Ascending aorta (tissue), 2 donors: ENCODE results near the gene MAP1LC3B2. TPM values are rescaled to one million over a fixed set of nuclear protein-coding genes. Genes with fewer than 3 reads are reported as not detected.

Experiments used
- DNase-seq, 2 donors: peaks; one replicate each; pipeline ENCODE4 v3.0.0-alpha.2; 2019; ENCODE audit warnings: low spot score in 2 of 2
- H3K27ac ChIP-seq, 2 donors: fragments of 200-600 bp; sonication (generic); one replicate each; pipeline ENCODE4 v1.5.1; 2016 to 2017; ENCODE audit warnings: mild to moderate bottlenecking in 1 of 2
- H3K27me3 ChIP-seq: fragments of 200-600 bp; sonication (generic); one replicate; pipeline ENCODE4 v1.5.1; 2017
- H3K36me3 ChIP-seq, 2 donors: fragments of 200-600 bp; sonication (generic); one replicate each; pipeline ENCODE4 v1.5.1; 2016
- H3K4me1 ChIP-seq, 2 donors: fragments of 200-600 bp; sonication (generic); one replicate each; pipeline ENCODE4 v1.5.1; 2016 to 2017; ENCODE audit warnings: mild to moderate bottlenecking in 1 of 2
- H3K4me3 ChIP-seq, 2 donors: fragments of 200-600 bp; sonication (generic); one replicate each; pipeline ENCODE4 v1.5.1; 2016 to 2017; ENCODE audit warnings: mild to moderate bottlenecking in 1 of 2
- H3K9me3 ChIP-seq, 2 donors: fragments of 200-600 bp; sonication (generic); one replicate each; pipeline ENCODE4 v1.5.1; 2016
- CTCF ChIP-seq, 3 experiments: fragments of 200-600 bp in 2 of 3; fragments of 450-650 bp in 1 of 3; sonication (generic) in 2 of 3; IDR thresholded peaks; one replicate each; pipeline ENCODE4 v1.5.1; 2016 to 2019; ENCODE audit warnings: antibody characterized with exemption in 3 of 3, mild to moderate bottlenecking in 1 of 3, moderate library complexity in 1 of 3
- intact Hi-C: fragments of 100-400 bp; cut with DNase I; formaldehyde crosslinking; loops from one replicate; pipeline ENCODE4 v1.15.1; 2023
- total RNA-seq: library from RNA; depleted of rRNA; stranded (reverse); fragments of >200 nt; gene quantifications from one replicate; pipeline ENCODE4 v1.1.0, GENCODE V29; 2016

Gene MAP1LC3B2
- total RNA-seq, 1 donor from 2014 or later = not detected

DNA sequence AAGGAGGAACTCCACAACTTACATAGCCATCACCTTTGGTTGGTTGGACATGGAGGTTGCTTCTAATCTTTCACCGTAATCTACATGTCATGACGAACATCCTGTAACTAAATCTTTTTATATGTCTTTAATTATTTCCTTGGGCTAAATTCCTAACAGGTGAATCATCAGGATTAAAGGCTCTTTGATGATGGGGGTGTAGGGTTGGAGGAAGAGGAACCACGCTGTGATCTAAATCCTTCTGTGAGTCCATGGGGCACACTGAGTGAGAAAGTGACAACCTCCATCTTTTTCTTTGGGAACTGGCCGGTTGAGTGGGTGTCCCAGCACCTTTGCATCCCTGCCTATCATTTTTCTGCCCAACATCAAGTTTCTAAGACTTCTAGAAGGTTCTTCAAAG lies 31.1 kb upstream of the MAP1LC3B2 start:
- no peak for TF ChIP-seq CTCF (IDR thresholded peaks at IDR 0.05)
- Histone ChIP-seq H3K27ac (peak overlapping the region in 1 of 2 donors; percentile 82), H3K4me1 (peaks cover 2 to 29% of the 10 kb centered on the region in 2 donors), H3K27me3 (no peaks in the 10 kb centered on the region), H3K36me3 (no peaks in the 10 kb centered on the region), H3K4me3 (no peak overlapping the region), H3K9me3 (no peaks in the 10 kb centered on the region)
- intact Hi-C loops = loop anchor here (5.0 kb wide), 2 partner anchors 146 to 386 kb away; no protein-coding TSS in a partner anchor
- no peak for DNase-seq

GRCh38 chr12:116528498-116528897 lies 30.7 kb upstream of the MAP1LC3B2 start:
- intact Hi-C loops = loop anchor here (5.0 kb wide), 2 partner anchors 146 to 386 kb away; no protein-coding TSS in a partner anchor
- no peak for DNase-seq
- H3K4me3 ChIP-seq = no peak overlapping the region
- peak overlapping the region in 1 of 2 donors; percentile 82 for H3K27ac ChIP-seq
- H3K4me1 ChIP-seq = peaks cover 2 to 32% of the 10 kb centered on the region in 2 donors
- H3K9me3 ChIP-seq = no peaks in the 10 kb centered on the region
- no peaks in the 10 kb centered on the region for H3K36me3 ChIP-seq
- no peaks in the 10 kb centered on the region for H3K27me3 ChIP-seq
- no peak for TF ChIP-seq CTCF (IDR thresholded peaks at IDR 0.05)

DNA sequence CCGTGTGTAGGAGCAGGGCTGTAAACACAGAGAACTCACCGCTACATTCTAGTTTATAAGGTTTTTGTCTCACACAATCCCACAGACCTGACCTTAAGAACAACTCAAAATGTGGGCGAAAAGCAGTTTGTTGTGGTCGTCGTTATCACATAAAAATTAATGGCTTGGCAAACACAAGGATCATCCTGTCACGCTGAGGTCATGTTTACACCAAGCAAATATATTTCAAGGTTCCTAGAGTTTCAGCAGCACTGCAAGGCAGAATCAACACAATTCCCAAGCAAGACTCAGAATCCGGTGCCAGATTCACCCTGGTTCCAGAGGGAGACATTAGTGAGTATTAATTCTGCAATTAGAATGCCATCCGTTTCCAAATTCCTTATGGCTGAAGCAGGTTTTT lies 30.1 kb upstream of the MAP1LC3B2 start:
- Histone ChIP-seq H3K27me3 (no peaks in the 10 kb centered on the region), H3K36me3 (no peaks in the 10 kb centered on the region), H3K4me3 (no peak overlapping the region), H3K9me3 (no peaks in the 10 kb centered on the region), H3K4me1 (peaks cover 2 to 32% of the 10 kb centered on the region in 2 donors), H3K27ac (peak overlapping the region in 1 of 2 donors; percentile 82)
- intact Hi-C loops = loop anchor here (5.0 kb wide), 2 partner anchors 147 to 387 kb away; no protein-coding TSS in a partner anchor
- no peak for TF ChIP-seq CTCF (IDR thresholded peaks at IDR 0.05)
- DNase-seq = no peak

DNA sequence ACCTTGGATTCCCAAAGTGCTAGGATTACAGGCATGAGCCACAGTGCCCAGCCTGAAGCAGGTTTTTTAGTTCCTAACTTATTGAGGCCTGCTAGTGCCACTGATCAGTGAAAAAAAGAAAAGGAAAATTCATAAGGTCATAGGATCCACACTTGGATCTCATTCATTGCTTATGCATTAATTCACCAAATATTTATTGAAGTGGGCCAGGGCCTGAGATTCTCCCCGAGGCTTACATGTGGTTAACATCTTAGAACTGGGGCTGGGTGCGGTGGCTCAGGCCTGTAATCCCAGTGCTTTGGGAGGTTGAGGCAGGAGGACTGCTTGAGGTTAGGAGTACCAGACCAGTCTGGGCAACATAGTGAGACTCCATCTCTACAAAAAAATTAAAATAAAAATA lies 29.5 kb upstream of the MAP1LC3B2 start:
- H3K27ac ChIP-seq = no peak overlapping the region
- TF ChIP-seq CTCF (IDR thresholded peaks at IDR 0.05) = no peak

GRCh38 chr12:116532428-116532827 lies 26.8 kb upstream of the MAP1LC3B2 start:
- Histone ChIP-seq H3K27me3 (no peaks in the 10 kb centered on the region), H3K9me3 (no peaks in the 10 kb centered on the region), H3K4me3 (no peak overlapping the region), H3K27ac (no peak overlapping the region), H3K4me1 (peaks cover 3 to 16% of the 10 kb centered on the region in 2 donors), H3K36me3 (no peaks in the 10 kb centered on the region)
- DNase-seq = no peak
- intact Hi-C loops = no loop called here
- no peak for TF ChIP-seq CTCF (IDR thresholded peaks at IDR 0.05)

More for the DNA sequence above, 29.5 kb upstream of the MAP1LC3B2 start:
- Histone ChIP-seq H3K4me1 (peaks cover 4 to 32% of the 10 kb centered on the region in 2 donors), H3K4me3 (no peak overlapping the region), H3K9me3 (no peaks in the 10 kb centered on the region), H3K27me3 (no peaks in the 10 kb centered on the region), H3K36me3 (no peaks in the 10 kb centered on the region)
- no peak for DNase-seq
- intact Hi-C loops = loop anchor here (5.0 kb wide), 2 partner anchors 147 to 387 kb away; no protein-coding TSS in a partner anchor

GRCh38 chr12:116532986-116533342 lies 26.2 kb upstream of the MAP1LC3B2 start:
- Histone ChIP-seq H3K9me3 (no peaks in the 10 kb centered on the region), H3K27ac (peak overlapping the region in 1 of 2 donors; percentile 48), H3K27me3 (no peaks in the 10 kb centered on the region), H3K4me1 (peaks cover 3 to 16% of the 10 kb centered on the region in 2 donors), H3K4me3 (peak overlapping the region; percentile 61 to 84), H3K36me3 (no peaks in the 10 kb centered on the region)
- intact Hi-C loops = no loop called here
- TF ChIP-seq CTCF (IDR thresholded peaks at IDR 0.05) = no peak
- DNase-seq = no peak
